Measurements from ENCODE around the gene NCSTN.
"Not testable (repeated sequence)": the region's sequence is repeated elsewhere in the genome, so short reads cannot be mapped to it uniquely, and the experiment has no call there.

The NCSTN gene

GRCh38 chr1:160371346-160371631 lies 28.1 kb downstream of the NCSTN start:
- H3K4me1 ChIP-seq (ENCODE audit: control insufficient read depth, insufficient read depth, low read length, poor library complexity, severe bottlenecking): peaks cover 16% of the 10 kb centered on the region
- no peaks in the 10 kb centered on the region for H3K9me3 ChIP-seq (ENCODE audit: control insufficient read depth, low read length)
- H3K27ac ChIP-seq (ENCODE audit: low read depth, low read length, severe bottlenecking): no peak overlapping the region
- no peaks in the 10 kb centered on the region for H3K36me3 ChIP-seq (ENCODE audit: control insufficient read depth, insufficient read depth, low read length)
- H3K4me3 ChIP-seq (ENCODE audit: extremely low read depth, insufficient read depth, low read length, poor library complexity, severe bottlenecking): no peak overlapping the region

DNA sequence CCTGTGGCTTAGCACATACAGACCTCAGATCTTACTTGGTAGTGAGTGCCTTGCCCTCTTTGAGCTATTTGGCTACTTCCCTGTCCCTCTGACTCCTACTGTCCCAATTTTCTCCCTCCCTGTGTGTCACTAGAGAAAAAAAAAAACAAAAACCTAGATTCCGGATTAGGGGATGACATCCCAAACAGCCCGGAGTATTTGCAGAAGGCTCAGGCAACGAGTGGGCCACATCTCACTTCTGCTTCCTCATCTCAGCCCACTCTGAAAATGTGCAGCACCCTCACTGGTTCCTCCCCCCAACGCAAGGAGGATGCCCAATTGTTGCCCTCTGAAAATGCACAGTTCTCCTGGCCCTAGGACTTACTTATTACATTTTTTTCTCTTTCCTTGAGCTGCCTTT lies 28.6 kb downstream of the NCSTN start:
- no peaks in the 10 kb centered on the region for H3K9me3 ChIP-seq (ENCODE audit: control insufficient read depth, low read length)
- H3K4me1 ChIP-seq (ENCODE audit: control insufficient read depth, insufficient read depth, low read length, poor library complexity, severe bottlenecking): peaks cover 18% of the 10 kb centered on the region
- H3K36me3 ChIP-seq (ENCODE audit: control insufficient read depth, insufficient read depth, low read length): no peaks in the 10 kb centered on the region
- 94 to 100% methylated on average over 3 to 4 of the region's 4 CpGs for WGBS, 2 experiments (ENCODE audit: insufficient coverage in 2 of 2)
- no peak overlapping the region for H3K27ac ChIP-seq (ENCODE audit: low read depth, low read length, severe bottlenecking)
- no peak overlapping the region for H3K4me3 ChIP-seq (ENCODE audit: extremely low read depth, insufficient read depth, low read length, poor library complexity, severe bottlenecking)

DNA sequence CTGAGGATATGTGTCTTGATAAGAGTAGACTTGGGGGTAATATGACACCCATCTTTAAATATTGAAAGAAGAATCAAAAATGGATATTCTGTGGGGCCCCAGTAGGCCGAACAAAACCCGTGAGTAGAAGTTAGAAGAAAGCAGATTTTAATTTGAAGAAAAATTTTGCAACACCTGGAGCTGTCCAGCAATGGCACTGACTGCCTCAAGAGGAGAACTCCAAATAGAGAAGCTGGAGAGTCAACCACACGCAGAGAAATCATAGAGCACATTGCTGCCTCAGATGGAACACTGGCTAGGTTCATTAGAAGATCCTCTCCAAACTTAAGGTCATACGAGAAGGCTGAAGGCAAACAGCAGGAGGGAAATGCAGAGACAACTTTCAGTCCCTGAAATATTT lies 30.5 kb downstream of the NCSTN start:
- H3K9me3 ChIP-seq (ENCODE audit: control insufficient read depth, low read length): no peaks in the 10 kb centered on the region
- H3K4me3 ChIP-seq (ENCODE audit: extremely low read depth, insufficient read depth, low read length, poor library complexity, severe bottlenecking): no peak overlapping the region
- H3K27ac ChIP-seq (ENCODE audit: low read depth, low read length, severe bottlenecking): no peak overlapping the region
- no peaks in the 10 kb centered on the region for H3K36me3 ChIP-seq (ENCODE audit: control insufficient read depth, insufficient read depth, low read length)
- H3K4me1 ChIP-seq (ENCODE audit: control insufficient read depth, insufficient read depth, low read length, poor library complexity, severe bottlenecking): peaks cover 18% of the 10 kb centered on the region
- WGBS, 2 experiments (ENCODE audit: insufficient coverage in 2 of 2): 84 to 92% methylated on average over 4 of the region's 4 CpGs

DNA sequence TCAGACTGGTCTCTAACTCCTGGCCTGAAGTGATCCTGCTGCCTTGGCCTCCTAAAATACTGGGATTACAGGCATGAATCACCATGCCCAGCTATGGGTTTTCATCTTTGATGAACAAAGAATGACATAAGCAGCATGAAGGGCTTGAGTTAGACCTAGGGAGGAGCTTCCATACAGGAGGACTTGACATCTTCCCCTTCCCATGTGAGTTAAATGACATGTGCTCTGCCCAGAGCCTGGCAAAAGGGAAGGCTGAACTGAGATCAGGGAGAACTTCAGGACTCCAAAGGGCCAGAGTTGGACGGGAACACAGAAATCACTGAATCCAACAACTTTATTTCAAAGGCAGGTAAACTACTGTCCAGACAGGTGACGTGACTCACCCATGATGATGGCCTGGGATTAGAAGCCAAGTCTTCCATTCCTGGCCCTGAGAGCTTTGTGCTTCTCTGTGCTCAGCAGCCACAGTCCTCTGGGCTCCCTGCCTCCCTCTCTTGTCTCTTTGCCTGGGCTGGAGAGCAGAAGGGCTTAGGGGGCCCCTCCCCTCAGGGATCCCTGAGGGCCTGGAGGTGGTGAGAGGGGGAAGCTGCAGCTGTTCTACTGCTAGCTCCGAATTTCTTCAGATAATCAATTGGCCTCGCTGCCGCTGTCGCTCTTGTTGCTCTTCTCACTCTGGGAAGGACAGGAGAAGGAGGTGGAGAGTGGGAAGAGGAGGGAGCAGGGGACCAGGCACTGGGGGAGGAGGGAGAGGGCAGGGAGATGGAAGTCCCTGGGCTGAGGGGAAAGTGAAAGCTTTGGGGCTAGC lies 31.3 kb downstream of the NCSTN start:
- Histone ChIP-seq H3K27ac (ENCODE audit: low read depth, low read length, severe bottlenecking) (no peak overlapping the region), H3K9me3 (ENCODE audit: control insufficient read depth, low read length) (no peaks in the 10 kb centered on the region), H3K36me3 (ENCODE audit: control insufficient read depth, insufficient read depth, low read length) (no peaks in the 10 kb centered on the region), H3K4me3 (ENCODE audit: extremely low read depth, insufficient read depth, low read length, poor library complexity, severe bottlenecking) (no peak overlapping the region), H3K4me1 (ENCODE audit: control insufficient read depth, insufficient read depth, low read length, poor library complexity, severe bottlenecking) (peaks cover 18% of the 10 kb centered on the region)
- 40 to 81% methylated on average over 2 to 5 of the region's 6 CpGs for WGBS, 2 experiments (ENCODE audit: insufficient coverage in 2 of 2)

GRCh38 chr1:160375788-160376524 lies 32.8 kb downstream of the NCSTN start:
- Histone ChIP-seq H3K36me3 (ENCODE audit: control insufficient read depth, insufficient read depth, low read length) (no peaks in the 10 kb centered on the region), H3K27ac (ENCODE audit: low read depth, low read length, severe bottlenecking) (peak overlapping the region; percentile 66), H3K9me3 (ENCODE audit: control insufficient read depth, low read length) (no peaks in the 10 kb centered on the region), H3K4me1 (ENCODE audit: control insufficient read depth, insufficient read depth, low read length, poor library complexity, severe bottlenecking) (peaks cover 18% of the 10 kb centered on the region), H3K4me3 (ENCODE audit: extremely low read depth, insufficient read depth, low read length, poor library complexity, severe bottlenecking) (no peak overlapping the region)
- WGBS, 2 experiments (ENCODE audit: insufficient coverage in 2 of 2): 3 to 24% methylated on average over 7 to 8 of the region's 9 CpGs

- H3K27ac ChIP-seq (ENCODE audit: low read depth, low read length, severe bottlenecking): peak overlapping the region; percentile 63
- peaks cover 18% of the 10 kb centered on the region for H3K4me1 ChIP-seq (ENCODE audit: control insufficient read depth, insufficient read depth, low read length, poor library complexity, severe bottlenecking)
- 29 to 67% methylated on average over 1 to 4 of the region's 5 CpGs for WGBS, 2 experiments (ENCODE audit: insufficient coverage in 2 of 2)
- no peaks in the 10 kb centered on the region for H3K9me3 ChIP-seq (ENCODE audit: control insufficient read depth, low read length)
- H3K4me3 ChIP-seq (ENCODE audit: extremely low read depth, insufficient read depth, low read length, poor library complexity, severe bottlenecking): no peak overlapping the region
- no peaks in the 10 kb centered on the region for H3K36me3 ChIP-seq (ENCODE audit: control insufficient read depth, insufficient read depth, low read length)
These were observed 33.4 kb downstream of the NCSTN start for GRCh38 chr1:160376525-160377131.

DNA sequence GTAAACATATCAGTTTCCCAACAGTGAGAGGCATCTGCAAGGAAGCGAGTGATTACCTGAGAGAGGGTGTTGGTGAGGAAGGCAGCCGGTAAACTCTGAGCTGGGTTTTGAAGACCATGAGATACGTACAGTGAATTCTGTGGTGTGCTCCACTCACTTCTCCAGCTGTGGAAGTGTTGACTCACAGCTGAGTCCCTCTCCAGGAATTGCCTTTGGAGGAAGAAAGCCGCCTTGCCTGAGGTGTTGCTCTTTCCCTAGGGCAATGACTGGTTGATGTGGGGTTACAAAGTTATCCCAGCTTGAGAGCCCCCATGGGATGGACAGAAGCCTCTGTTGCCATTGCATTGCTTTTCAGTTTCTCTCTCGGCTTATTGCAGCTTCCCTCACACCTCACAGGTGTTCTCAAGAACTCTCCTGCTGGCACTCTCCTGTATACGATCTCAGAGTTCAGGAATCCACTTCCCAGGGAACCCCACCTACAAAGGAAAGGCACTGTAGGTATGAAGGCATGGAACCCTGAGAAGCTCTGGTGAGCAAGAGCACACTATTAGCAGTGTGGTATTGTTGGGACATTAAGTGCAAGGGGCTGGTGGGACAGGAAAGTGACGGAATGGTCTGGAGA lies 34.5 kb downstream of the NCSTN start:
- 90 to 94% methylated on average over 5 to 6 of the region's 7 CpGs for WGBS, 2 experiments (ENCODE audit: insufficient coverage in 2 of 2)
- H3K9me3 ChIP-seq (ENCODE audit: control insufficient read depth, low read length): no peaks in the 10 kb centered on the region
- H3K36me3 ChIP-seq (ENCODE audit: control insufficient read depth, insufficient read depth, low read length): no peaks in the 10 kb centered on the region
- H3K27ac ChIP-seq (ENCODE audit: low read depth, low read length, severe bottlenecking): no peak overlapping the region
- H3K4me3 ChIP-seq (ENCODE audit: extremely low read depth, insufficient read depth, low read length, poor library complexity, severe bottlenecking): no peak overlapping the region
- H3K4me1 ChIP-seq (ENCODE audit: control insufficient read depth, insufficient read depth, low read length, poor library complexity, severe bottlenecking): peaks cover 18% of the 10 kb centered on the region

- not testable (repeated sequence) for H3K4me3 ChIP-seq (ENCODE audit: extremely low read depth, insufficient read depth, low read length, poor library complexity, severe bottlenecking); H3K4me1 ChIP-seq (ENCODE audit: control insufficient read depth, insufficient read depth, low read length, poor library complexity, severe bottlenecking); H3K36me3 ChIP-seq (ENCODE audit: control insufficient read depth, insufficient read depth, low read length); H3K27ac ChIP-seq (ENCODE audit: low read depth, low read length, severe bottlenecking); H3K9me3 ChIP-seq (ENCODE audit: control insufficient read depth, low read length)
- no CpG with 5 or more reads among the region's 2 CpGs for WGBS, 2 experiments (ENCODE audit: insufficient coverage in 2 of 2)
These were observed 41.6 kb downstream of the NCSTN start for GRCh38 chr1:160384812-160385211.

- not testable (repeated sequence) for H3K4me1 ChIP-seq (ENCODE audit: control insufficient read depth, insufficient read depth, low read length, poor library complexity, severe bottlenecking); H3K27ac ChIP-seq (ENCODE audit: low read depth, low read length, severe bottlenecking); H3K9me3 ChIP-seq (ENCODE audit: control insufficient read depth, low read length); H3K4me3 ChIP-seq (ENCODE audit: extremely low read depth, insufficient read depth, low read length, poor library complexity, severe bottlenecking); H3K36me3 ChIP-seq (ENCODE audit: control insufficient read depth, insufficient read depth, low read length)
- no CpG with 5 or more reads among the region's 4 CpGs for WGBS, 2 experiments (ENCODE audit: insufficient coverage in 2 of 2)
These were observed 45.2 kb downstream of the NCSTN start for GRCh38 chr1:160388406-160388805.

DNA sequence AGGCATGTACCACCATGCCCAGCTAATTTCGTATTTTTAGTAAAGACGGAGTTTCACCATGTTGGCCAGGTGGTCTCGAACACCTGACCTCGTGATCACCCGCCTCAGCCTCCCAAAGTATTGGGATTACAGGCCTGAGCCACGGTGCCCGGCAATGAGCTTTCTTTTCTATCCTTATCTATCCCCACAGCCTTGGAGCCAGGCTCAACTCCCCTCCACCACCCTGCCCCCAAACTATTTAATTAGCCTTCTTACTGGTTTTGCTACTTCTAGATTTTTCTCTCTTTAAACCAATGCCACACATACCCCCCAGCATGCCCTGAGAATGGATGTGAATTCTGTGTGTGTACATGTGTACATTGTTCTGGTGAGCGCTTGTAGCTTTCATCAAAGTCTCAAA lies 51.5 kb downstream of the NCSTN start:
- Histone ChIP-seq H3K4me3 (ENCODE audit: extremely low read depth, insufficient read depth, low read length, poor library complexity, severe bottlenecking) (no peak overlapping the region), H3K36me3 (ENCODE audit: control insufficient read depth, insufficient read depth, low read length) (no peaks in the 10 kb centered on the region), H3K4me1 (ENCODE audit: control insufficient read depth, insufficient read depth, low read length, poor library complexity, severe bottlenecking) (peaks cover 4% of the 10 kb centered on the region), H3K27ac (ENCODE audit: low read depth, low read length, severe bottlenecking) (no peak overlapping the region), H3K9me3 (ENCODE audit: control insufficient read depth, low read length) (no peaks in the 10 kb centered on the region)
- WGBS, 2 experiments (ENCODE audit: insufficient coverage in 2 of 2): 92 to 96% methylated on average over 6 to 7 of the region's 8 CpGs

Data from mesodermal cell (in vitro differentiated cells).